Right atrium auricular region (tissue), 2 donors: ENCODE data around the gene MAGI3. TPM values are rescaled to one million over a fixed set of nuclear protein-coding genes. Genes with fewer than 3 reads are reported as not detected.

ENCODE experiments used
- DNase-seq: peaks from one replicate; pipeline ENCODE4 v3.0.0-alpha.2; 2019; ENCODE audit warnings: low spot score
- H3K27ac ChIP-seq, 2 donors: fragments of 200-600 bp; sonication (generic); 1 replicate in 1 of 2; 2 replicates in 1 of 2; pipeline ENCODE4 v1.5.1; 2016 to 2019
- H3K27me3 ChIP-seq, 2 donors: fragments of 200-600 bp; sonication (generic); one replicate each; pipeline versions ENCODE4 v1.5.1 to v1.6.0; 2017 to 2019
- H3K36me3 ChIP-seq: fragments of 200-600 bp; sonication (generic); one replicate; pipeline ENCODE4 v1.5.1; 2016
- H3K4me1 ChIP-seq, 2 donors: fragments of 200-600 bp; sonication (generic); one replicate each; pipeline versions ENCODE4 v1.5.1 to v1.6.0; 2017 to 2019
- H3K4me3 ChIP-seq, 2 donors: fragments of 200-600 bp; sonication (generic); 1 replicate in 1 of 2; 2 replicates in 1 of 2; pipeline ENCODE4 v1.5.1; 2017 to 2019; ENCODE audit warnings: mild to moderate bottlenecking in 1 of 2, moderate library complexity in 1 of 2
- H3K9me3 ChIP-seq, 2 donors: fragments of 200-600 bp; sonication (generic); one replicate each; pipeline ENCODE4 v1.5.1; 2019
- total RNA-seq, 2 donors: library from RNA; depleted of rRNA; stranded (reverse); fragments of >200 nt; gene quantifications; one replicate each; pipeline ENCODE4 v1.1.0, GENCODE V29; 2016
- TF ChIP-seq, protein P1 (sequence below), 2 donors: fragments of 200-600 bp; sonication (generic); IDR thresholded peaks; one replicate each; pipeline ENCODE4 v1.5.1; 2019; ENCODE audit warnings: antibody characterized with exemption in 2 of 2

MAGI3 gene
- total RNA-seq, 2 donors from 2014 or later, result 6.4 to 6.6 TPM

- DNase-seq, result no peak
- no peaks in the 10 kb centered on the region for H3K9me3 ChIP-seq
- H3K4me3 ChIP-seq, result no peak overlapping the region
- H3K27ac ChIP-seq, result no peak overlapping the region
- H3K36me3 ChIP-seq, result no peaks in the 10 kb centered on the region
- H3K4me1 ChIP-seq, result no peaks in the 10 kb centered on the region
- no peaks in the 10 kb centered on the region for H3K27me3 ChIP-seq
- TF ChIP-seq, protein P1, sequence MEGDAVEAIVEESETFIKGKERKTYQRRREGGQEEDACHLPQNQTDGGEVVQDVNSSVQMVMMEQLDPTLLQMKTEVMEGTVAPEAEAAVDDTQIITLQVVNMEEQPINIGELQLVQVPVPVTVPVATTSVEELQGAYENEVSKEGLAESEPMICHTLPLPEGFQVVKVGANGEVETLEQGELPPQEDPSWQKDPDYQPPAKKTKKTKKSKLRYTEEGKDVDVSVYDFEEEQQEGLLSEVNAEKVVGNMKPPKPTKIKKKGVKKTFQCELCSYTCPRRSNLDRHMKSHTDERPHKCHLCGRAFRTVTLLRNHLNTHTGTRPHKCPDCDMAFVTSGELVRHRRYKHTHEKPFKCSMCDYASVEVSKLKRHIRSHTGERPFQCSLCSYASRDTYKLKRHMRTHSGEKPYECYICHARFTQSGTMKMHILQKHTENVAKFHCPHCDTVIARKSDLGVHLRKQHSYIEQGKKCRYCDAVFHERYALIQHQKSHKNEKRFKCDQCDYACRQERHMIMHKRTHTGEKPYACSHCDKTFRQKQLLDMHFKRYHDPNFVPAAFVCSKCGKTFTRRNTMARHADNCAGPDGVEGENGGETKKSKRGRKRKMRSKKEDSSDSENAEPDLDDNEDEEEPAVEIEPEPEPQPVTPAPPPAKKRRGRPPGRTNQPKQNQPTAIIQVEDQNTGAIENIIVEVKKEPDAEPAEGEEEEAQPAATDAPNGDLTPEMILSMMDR (IDR thresholded peaks at IDR 0.05), result no peak
These were observed 269.2 kb downstream of the MAGI3 start for GRCh38 chr1:113659556-113659955.

DNA sequence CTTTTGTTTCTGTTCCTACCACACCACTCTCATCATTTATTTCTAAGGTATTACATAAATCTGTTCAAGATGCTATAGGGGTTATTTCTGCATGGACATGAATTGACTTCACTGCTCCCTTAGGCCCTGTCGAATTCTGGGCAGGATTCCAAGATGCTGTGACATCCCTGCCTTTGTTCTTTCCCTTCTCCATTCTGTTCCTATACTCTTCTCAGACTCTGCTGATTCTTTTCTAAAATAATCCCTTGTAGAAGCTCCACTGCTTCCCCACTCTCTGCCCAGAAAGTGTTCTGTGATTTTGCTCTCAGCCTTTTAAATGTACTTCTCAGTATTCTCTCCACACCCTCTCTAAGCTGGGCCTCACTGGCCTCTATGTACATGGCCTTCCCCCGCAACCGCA, 269.8 kb downstream of the MAGI3 start:
- TF ChIP-seq, protein P1 (IDR thresholded peaks at IDR 0.05), result no peak
- Histone ChIP-seq H3K27me3 (no peaks in the 10 kb centered on the region), H3K4me3 (no peak overlapping the region), H3K4me1 (no peaks in the 10 kb centered on the region), H3K9me3 (no peaks in the 10 kb centered on the region), H3K36me3 (no peaks in the 10 kb centered on the region), H3K27ac (no peak overlapping the region)
- no peak for DNase-seq

DNA sequence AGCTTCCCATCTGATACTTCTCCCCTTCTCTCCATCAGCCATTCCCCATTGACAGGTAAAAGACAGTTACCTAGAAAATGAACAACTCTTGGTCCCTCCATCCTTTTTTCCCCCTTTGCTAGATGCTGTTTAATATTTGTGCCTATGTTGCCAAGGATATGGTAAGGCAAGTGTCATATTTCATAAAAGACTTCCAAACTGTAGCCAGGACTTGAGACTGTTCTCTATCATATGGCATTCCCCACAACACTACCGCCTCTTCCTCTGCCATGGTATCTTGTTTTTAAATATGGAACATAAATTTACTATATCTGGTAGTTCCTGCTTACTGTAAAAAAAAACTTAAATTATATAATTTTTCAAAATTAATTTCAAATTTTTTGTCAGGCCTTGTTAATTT, 271.8 kb downstream of the MAGI3 start:
- no peaks in the 10 kb centered on the region for H3K9me3 ChIP-seq
- no peaks in the 10 kb centered on the region for H3K4me1 ChIP-seq
- H3K27ac ChIP-seq, result no peak overlapping the region
- H3K27me3 ChIP-seq, result no peaks in the 10 kb centered on the region
- H3K36me3 ChIP-seq, result no peaks in the 10 kb centered on the region
- DNase-seq, result no peak
- H3K4me3 ChIP-seq, result no peak overlapping the region
- TF ChIP-seq, protein P1 (IDR thresholded peaks at IDR 0.05), result no peak

- Histone ChIP-seq H3K4me1 (no peaks in the 10 kb centered on the region), H3K27ac (no peak overlapping the region), H3K9me3 (no peaks in the 10 kb centered on the region), H3K4me3 (no peak overlapping the region), H3K27me3 (no peaks in the 10 kb centered on the region), H3K36me3 (no peaks in the 10 kb centered on the region)
- TF ChIP-seq, protein P1 (IDR thresholded peaks at IDR 0.05), result no peak
- DNase-seq, result no peak
These were observed 273.0 kb downstream of the MAGI3 start for GRCh38 chr1:113663165-113663951.

DNA sequence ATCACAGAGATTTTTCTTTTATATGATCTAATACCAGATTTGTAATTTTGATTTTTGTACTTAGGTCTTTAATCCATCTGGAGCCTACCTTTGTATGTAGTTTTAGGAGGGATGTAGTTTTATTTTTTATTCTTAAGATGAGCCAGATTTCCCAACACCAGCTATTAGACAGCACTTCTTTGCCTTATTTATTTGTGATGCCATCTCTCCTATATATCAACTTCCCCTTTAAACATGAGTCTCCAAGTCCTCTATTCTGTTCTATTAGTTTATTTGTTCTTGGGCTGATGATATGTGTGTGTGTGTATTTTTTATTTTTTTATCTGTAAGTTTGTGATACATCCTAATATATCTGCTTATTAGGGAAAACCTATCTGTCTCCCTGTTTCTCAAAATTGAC, 274.8 kb downstream of the MAGI3 start:
- Histone ChIP-seq H3K27me3 (no peaks in the 10 kb centered on the region), H3K36me3 (no peaks in the 10 kb centered on the region), H3K27ac (no peak overlapping the region), H3K4me1 (no peaks in the 10 kb centered on the region), H3K4me3 (no peak overlapping the region), H3K9me3 (no peaks in the 10 kb centered on the region)
- TF ChIP-seq, protein P1 (IDR thresholded peaks at IDR 0.05), result no peak
- no peak for DNase-seq

DNA sequence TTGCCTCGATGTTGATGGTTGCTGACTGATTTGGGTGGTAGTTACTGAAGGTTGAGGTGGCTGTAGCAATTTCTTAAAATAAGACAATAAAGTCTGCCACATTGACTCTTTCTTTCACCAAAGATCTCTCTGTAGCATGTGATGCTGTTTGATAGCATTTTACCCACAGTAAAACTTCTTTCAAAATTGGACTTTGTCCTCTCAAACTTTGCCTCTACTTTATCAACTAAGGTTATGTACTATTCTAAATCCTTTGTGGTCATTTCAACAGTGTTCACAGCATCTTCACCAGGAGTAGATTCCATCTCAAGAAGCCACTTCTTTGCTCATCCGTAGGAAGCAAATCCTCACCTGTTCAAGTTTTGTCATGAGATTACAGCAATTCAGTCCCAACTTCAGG, 275.8 kb downstream of the MAGI3 start:
- Histone ChIP-seq H3K27ac (no peak overlapping the region), H3K27me3 (no peaks in the 10 kb centered on the region)
- TF ChIP-seq, protein P1 (IDR thresholded peaks at IDR 0.05), result no peak

More for the DNA sequence above, 275.8 kb downstream of the MAGI3 start:
- no peak for DNase-seq
- no peak overlapping the region for H3K4me3 ChIP-seq
- H3K36me3 ChIP-seq, result no peaks in the 10 kb centered on the region
- no peaks in the 10 kb centered on the region for H3K9me3 ChIP-seq
- H3K4me1 ChIP-seq, result no peaks in the 10 kb centered on the region
